ENCODE measurements around the gene FLNB. TPM values are rescaled to one million over a fixed set of nuclear protein-coding genes. Genes with fewer than 3 reads are reported as not detected.

FLNB gene
- total RNA-seq, 1 experiment from 2014 or later = 20.7 TPM

- in situ Hi-C loops (cut with HindIII; ENCODE audit: low pct_unique_long_range_greater_than_20kb, low sequenced_read_pairs) = no loop called here
- DNase-seq (ENCODE audit: low read depth, low spot score) = no peak
Measured at GRCh38 chr3:58020783-58021071, 12.5 kb downstream of the FLNB start.

GRCh38 chr3:58021072-58021959 lies 13.1 kb downstream of the FLNB start:
- in situ Hi-C loops (cut with HindIII; ENCODE audit: low pct_unique_long_range_greater_than_20kb, low sequenced_read_pairs) = no loop called here
- DNase-seq (ENCODE audit: low read depth, low spot score) = no peak

- no peak for DNase-seq (ENCODE audit: low read depth, low spot score)
- in situ Hi-C loops (cut with HindIII; ENCODE audit: low pct_unique_long_range_greater_than_20kb, low sequenced_read_pairs) = no loop called here
Measured at GRCh38 chr3:58021962-58022361, 13.7 kb downstream of the FLNB start.

- in situ Hi-C loops (cut with HindIII; ENCODE audit: low pct_unique_long_range_greater_than_20kb, low sequenced_read_pairs) = no loop called here
Measured at GRCh38 chr3:58022490-58022889, 14.3 kb downstream of the FLNB start.

GRCh38 chr3:58023531-58023930 lies 15.3 kb downstream of the FLNB start:
- in situ Hi-C loops (cut with HindIII; ENCODE audit: low pct_unique_long_range_greater_than_20kb, low sequenced_read_pairs) = no loop called here
- no peak for DNase-seq (ENCODE audit: low read depth, low spot score)

More at GRCh38 chr3:58022490-58022889, 14.3 kb downstream of the FLNB start:
- no peak for DNase-seq (ENCODE audit: low read depth, low spot score)

- in situ Hi-C loops (cut with HindIII; ENCODE audit: low pct_unique_long_range_greater_than_20kb, low sequenced_read_pairs) = loop anchor here (25.0 kb wide), 1 partner anchor 137 kb away; no protein-coding TSS in a partner anchor
- DNase-seq (ENCODE audit: low read depth, low spot score) = no peak
Measured at GRCh38 chr3:58025406-58025805, 17.2 kb downstream of the FLNB start.

GRCh38 chr3:58025837-58026569 lies 17.8 kb downstream of the FLNB start:
- in situ Hi-C loops (cut with HindIII; ENCODE audit: low pct_unique_long_range_greater_than_20kb, low sequenced_read_pairs) = loop anchor here (25.0 kb wide), 1 partner anchor 136 kb away; no protein-coding TSS in a partner anchor
- no peak for DNase-seq (ENCODE audit: low read depth, low spot score)

- DNase-seq (ENCODE audit: low read depth, low spot score) = no peak
- in situ Hi-C loops (cut with HindIII; ENCODE audit: low pct_unique_long_range_greater_than_20kb, low sequenced_read_pairs) = loop anchor here (25.0 kb wide), 1 partner anchor 136 kb away; no protein-coding TSS in a partner anchor
Measured at GRCh38 chr3:58026598-58026997, 18.4 kb downstream of the FLNB start.

- in situ Hi-C loops (cut with HindIII; ENCODE audit: low pct_unique_long_range_greater_than_20kb, low sequenced_read_pairs) = loop anchor here (25.0 kb wide), 1 partner anchor 134 kb away; no protein-coding TSS in a partner anchor
- DNase-seq (ENCODE audit: low read depth, low spot score) = peak; percentile 52
Measured at GRCh38 chr3:58027704-58028317, 19.6 kb downstream of the FLNB start.

GRCh38 chr3:58028902-58029301 lies 20.7 kb downstream of the FLNB start:
- in situ Hi-C loops (cut with HindIII; ENCODE audit: low pct_unique_long_range_greater_than_20kb, low sequenced_read_pairs) = loop anchor here (25.0 kb wide), 1 partner anchor 133 kb away; no protein-coding TSS in a partner anchor
- no peak for DNase-seq (ENCODE audit: low read depth, low spot score)

GRCh38 chr3:58029842-58030584 lies 21.8 kb downstream of the FLNB start:
- in situ Hi-C loops (cut with HindIII; ENCODE audit: low pct_unique_long_range_greater_than_20kb, low sequenced_read_pairs) = loop anchor here (25.0 kb wide), 1 partner anchor 132 kb away; no protein-coding TSS in a partner anchor

GRCh38 chr3:58032186-58032585 lies 24.0 kb downstream of the FLNB start:
- in situ Hi-C loops (cut with HindIII; ENCODE audit: low pct_unique_long_range_greater_than_20kb, low sequenced_read_pairs) = loop anchor here (25.0 kb wide), 1 partner anchor 130 kb away; no protein-coding TSS in a partner anchor
- peak; percentile 98 for DNase-seq (ENCODE audit: low read depth, low spot score)

More at GRCh38 chr3:58029842-58030584, 21.8 kb downstream of the FLNB start:
- DNase-seq (ENCODE audit: low read depth, low spot score) = no peak

GRCh38 chr3:58034738-58035523 lies 26.7 kb downstream of the FLNB start:
- in situ Hi-C loops (cut with HindIII; ENCODE audit: low pct_unique_long_range_greater_than_20kb, low sequenced_read_pairs) = loop anchor here (25.0 kb wide), 1 partner anchor 127 kb away; no protein-coding TSS in a partner anchor
- DNase-seq (ENCODE audit: low read depth, low spot score) = no peak

GRCh38 chr3:58035524-58036255 lies 27.5 kb downstream of the FLNB start:
- no peak for DNase-seq (ENCODE audit: low read depth, low spot score)
- in situ Hi-C loops (cut with HindIII; ENCODE audit: low pct_unique_long_range_greater_than_20kb, low sequenced_read_pairs) = loop anchor here (25.0 kb wide), 1 partner anchor 127 kb away; no protein-coding TSS in a partner anchor

GRCh38 chr3:58036293-58037032 lies 28.2 kb downstream of the FLNB start:
- in situ Hi-C loops (cut with HindIII; ENCODE audit: low pct_unique_long_range_greater_than_20kb, low sequenced_read_pairs) = loop anchor here (25.0 kb wide), 1 partner anchor 126 kb away; no protein-coding TSS in a partner anchor
- DNase-seq (ENCODE audit: low read depth, low spot score) = no peak
